GM19099 (cell line): ENCODE results near the gene HYDIN.

Source experiments
- POLR2A ChIP-seq: IDR thresholded peaks from 3 replicates; pipeline ENCODE4 v1.6.1; 2011; ENCODE audit warnings: low read depth; ENCODE audit not compliant: insufficient read length; ENCODE audit errors: extremely low read depth

The HYDIN gene

GRCh38 chr16:70760221-70760620 is 470.3 kb downstream of the HYDIN start:
- TF ChIP-seq POLR2A, result no peak

GRCh38 chr16:70759666-70760065 is 470.9 kb downstream of the HYDIN start:
- no peak for TF ChIP-seq POLR2A

- no peak for TF ChIP-seq POLR2A
Measured at GRCh38 chr16:70758786-70759185, 471.7 kb downstream of the HYDIN start.
